ENCODE data around the gene NME1.
"Not testable (repeated sequence)": the region's sequence is repeated elsewhere in the genome, so short reads cannot be mapped to it uniquely, and the experiment has no call there.

NME1 gene

GRCh38 chr17:51153210-51154072 lies at the start of gene NME1:
TSS of gene NME1 (plus strand) at chr17:51153559. CDS start at chr17:51155655, 2,096 bp downstream.
- DNase-seq, result peak; percentile 99
- H3K27ac Mint-ChIP-seq, result no peak within 1 kb of the TSS
- H3K4me1 Mint-ChIP-seq, result peaks cover 29% of the 10 kb centered on the region
- no peaks in the 10 kb centered on the region for H3K27me3 Mint-ChIP-seq
- H3K9me3 Mint-ChIP-seq, result no peaks in the 10 kb centered on the region
- no peak within 1 kb of the TSS for H3K4me3 Mint-ChIP-seq
- peak; percentile 93 for ATAC-seq

- H3K4me1 Mint-ChIP-seq, result peaks cover 11% of the 10 kb centered on the region
- DNase-seq (no peak), ATAC-seq (no peak)
- no peaks in the 10 kb centered on the region for H3K9me3 Mint-ChIP-seq
- H3K27me3 Mint-ChIP-seq, result no peaks in the 10 kb centered on the region
- H3K4me3 Mint-ChIP-seq, result no peak overlapping the region
- peak overlapping the region in 1 of 2 donors; percentile 71 for H3K27ac Mint-ChIP-seq
Measured at GRCh38 chr17:51107778-51108177, 45.6 kb upstream of the NME1 start.

GRCh38 chr17:51112303-51113222 lies 40.8 kb upstream of the NME1 start:
- DNase-seq, ATAC-seq, H3K4me3 Mint-ChIP-seq, H3K27me3 Mint-ChIP-seq, H3K27ac Mint-ChIP-seq, H3K9me3 Mint-ChIP-seq: not testable (repeated sequence)
- H3K4me1 Mint-ChIP-seq, result peaks cover 26% of the 10 kb centered on the region

DNA sequence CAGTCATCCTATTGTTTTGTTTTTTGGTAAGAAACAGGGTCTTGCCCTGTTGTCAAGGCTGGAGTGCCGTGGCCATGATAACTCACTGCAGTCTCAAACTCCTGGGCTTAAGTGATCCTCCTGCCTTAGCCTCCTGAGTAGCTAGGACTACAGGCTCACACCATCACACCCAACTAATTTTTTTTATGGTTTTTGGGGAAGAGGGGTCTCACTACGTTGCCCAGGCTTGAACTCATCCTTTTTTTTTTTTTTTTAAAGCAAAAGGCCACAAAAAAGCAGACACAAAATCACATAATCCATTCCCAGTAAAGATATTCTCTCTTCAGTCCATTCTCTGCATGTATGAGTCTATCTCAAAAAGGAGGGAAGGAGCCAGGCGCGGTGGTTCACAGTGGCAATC lies 38.2 kb upstream of the NME1 start:
- ATAC-seq, result no peak
- Mint-ChIP-seq H3K27ac (no peak overlapping the region), H3K9me3 (no peaks in the 10 kb centered on the region), H3K27me3 (no peaks in the 10 kb centered on the region), H3K4me3 (no peak overlapping the region), H3K4me1 (peaks cover 42% of the 10 kb centered on the region)
- DNase-seq, result no peak

GRCh38 chr17:51118330-51119195 lies 34.8 kb upstream of the NME1 start:
- no peak overlapping the region for H3K27ac Mint-ChIP-seq
- H3K9me3 Mint-ChIP-seq, result no peaks in the 10 kb centered on the region
- ATAC-seq, result no peak
- H3K27me3 Mint-ChIP-seq, result no peaks in the 10 kb centered on the region
- no peak for DNase-seq
- H3K4me1 Mint-ChIP-seq, result peaks cover 60% of the 10 kb centered on the region
- H3K4me3 Mint-ChIP-seq, result peak overlapping the region; percentile 93 to 99

GRCh38 chr17:51119415-51120356 lies 33.7 kb upstream of the NME1 start:
- no peaks in the 10 kb centered on the region for H3K9me3 Mint-ChIP-seq
- no peaks in the 10 kb centered on the region for H3K27me3 Mint-ChIP-seq
- peaks cover 60% of the 10 kb centered on the region for H3K4me1 Mint-ChIP-seq
- peak overlapping the region; percentile 98 for H3K27ac Mint-ChIP-seq
- H3K4me3 Mint-ChIP-seq, result peak overlapping the region; percentile 93 to 99
- DNase-seq (peak; percentile 40 to 52), ATAC-seq (peak; percentile 39)

GRCh38 chr17:51120357-51120738 lies 33.0 kb upstream of the NME1 start:
- peak overlapping the region; percentile 98 for H3K27ac Mint-ChIP-seq
- no peaks in the 10 kb centered on the region for H3K9me3 Mint-ChIP-seq
- DNase-seq, result no peak
- peak overlapping the region; percentile 93 to 99 for H3K4me3 Mint-ChIP-seq
- no peaks in the 10 kb centered on the region for H3K27me3 Mint-ChIP-seq
- ATAC-seq, result peak; percentile 79
- peaks cover 56% of the 10 kb centered on the region for H3K4me1 Mint-ChIP-seq

DNA sequence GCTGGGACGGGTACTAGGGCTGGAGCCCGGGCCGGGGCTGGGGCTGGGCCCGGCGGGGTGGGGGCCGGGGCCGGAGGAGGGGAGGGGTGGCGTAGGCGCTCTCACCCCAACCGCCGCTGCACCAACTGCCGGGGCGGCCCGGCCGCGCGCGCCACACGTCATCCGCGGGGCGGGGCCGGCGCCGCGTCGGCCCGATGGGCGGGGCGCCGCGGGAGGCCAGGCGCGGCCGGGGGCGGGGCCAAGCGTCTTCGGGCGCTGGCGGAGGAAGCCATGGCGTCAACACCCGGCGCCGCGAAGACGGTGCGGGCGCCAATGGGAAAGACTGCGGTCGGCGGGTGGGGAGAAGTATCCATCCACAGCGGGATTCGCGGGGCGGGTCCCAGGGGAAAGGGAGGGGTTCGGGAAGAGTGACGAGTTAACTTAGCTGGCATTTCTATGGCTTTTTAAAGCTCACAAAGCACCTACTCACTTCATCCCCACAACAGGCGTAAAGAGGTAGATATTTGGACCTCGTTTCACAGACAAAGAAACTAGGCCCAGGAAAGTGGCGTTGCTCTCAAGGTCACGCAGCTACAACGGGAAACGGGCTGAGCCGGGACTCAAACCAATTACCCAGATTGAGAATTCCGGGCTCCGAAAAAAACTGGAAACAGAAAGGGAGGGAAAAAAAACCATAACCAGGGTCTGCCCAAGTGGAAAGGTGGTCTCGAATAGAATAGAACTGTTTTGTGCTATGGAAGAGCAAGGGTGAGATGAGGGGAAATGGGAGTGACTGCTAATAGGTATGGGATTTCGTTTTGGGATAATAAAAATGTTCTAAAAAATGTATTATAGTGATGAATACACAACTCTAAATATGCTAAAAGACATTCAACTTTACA lies 32.4 kb upstream of the NME1 start, which contains the start of gene SPAG9:
TSS of gene SPAG9 (minus strand) at position 130 of the 881 bp plus-strand sequence. CDS start 212 bp downstream, outside the sequence.
- Mint-ChIP-seq H3K27me3 (no peaks in the 10 kb centered on the region), H3K4me3 (peak within 1 kb of the TSS; percentile 93 to 99), H3K27ac (peak within 1 kb of the TSS; percentile 98), H3K9me3 (no peaks in the 10 kb centered on the region), H3K4me1 (peaks cover 53% of the 10 kb centered on the region)
- DNase-seq, result peak; percentile 89 to 92
- peak; percentile 86 for ATAC-seq

DNA sequence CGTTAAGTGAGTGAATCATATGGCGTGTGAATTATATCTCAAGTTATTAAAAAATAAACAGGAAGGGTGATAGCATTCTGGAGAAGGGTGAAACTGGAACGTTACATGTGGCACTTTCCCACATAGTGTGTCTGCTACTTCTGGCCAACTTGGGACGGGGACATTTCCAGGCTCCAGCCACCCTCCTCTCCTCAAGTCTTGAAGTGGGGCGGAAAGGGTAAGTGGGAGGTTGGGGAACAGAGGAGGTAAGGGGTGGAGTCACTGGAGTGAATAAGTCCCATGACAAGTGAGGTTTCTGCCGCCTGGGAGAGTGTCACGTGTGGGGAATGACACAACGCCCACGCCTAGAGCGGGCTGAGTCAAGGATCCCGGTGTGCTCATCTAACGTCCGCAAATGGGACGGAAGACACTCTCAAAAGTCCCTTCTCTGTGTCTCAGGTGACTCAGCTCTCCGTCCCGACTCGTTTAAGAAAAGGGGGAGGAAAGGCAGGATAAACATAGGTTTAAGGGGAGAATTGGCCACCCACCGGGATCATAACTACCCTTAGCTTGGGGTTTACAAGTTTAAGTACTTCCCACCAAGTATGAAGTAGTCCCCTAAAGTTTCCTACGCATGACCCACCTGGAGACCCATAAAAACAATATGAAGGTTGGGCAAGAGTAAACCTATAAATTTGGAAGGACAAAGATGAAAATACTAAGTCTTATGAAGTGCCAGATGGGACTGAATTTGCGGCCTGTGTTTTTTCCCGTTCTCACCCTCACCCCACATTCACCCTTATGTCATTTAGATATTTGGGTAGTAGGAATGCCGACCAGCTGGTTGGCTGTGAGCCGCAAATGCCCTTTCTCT lies 31.5 kb upstream of the NME1 start:
- Mint-ChIP-seq H3K4me1 (peaks cover 44% of the 10 kb centered on the region), H3K27ac (peak overlapping the region; percentile 98)

DNA sequence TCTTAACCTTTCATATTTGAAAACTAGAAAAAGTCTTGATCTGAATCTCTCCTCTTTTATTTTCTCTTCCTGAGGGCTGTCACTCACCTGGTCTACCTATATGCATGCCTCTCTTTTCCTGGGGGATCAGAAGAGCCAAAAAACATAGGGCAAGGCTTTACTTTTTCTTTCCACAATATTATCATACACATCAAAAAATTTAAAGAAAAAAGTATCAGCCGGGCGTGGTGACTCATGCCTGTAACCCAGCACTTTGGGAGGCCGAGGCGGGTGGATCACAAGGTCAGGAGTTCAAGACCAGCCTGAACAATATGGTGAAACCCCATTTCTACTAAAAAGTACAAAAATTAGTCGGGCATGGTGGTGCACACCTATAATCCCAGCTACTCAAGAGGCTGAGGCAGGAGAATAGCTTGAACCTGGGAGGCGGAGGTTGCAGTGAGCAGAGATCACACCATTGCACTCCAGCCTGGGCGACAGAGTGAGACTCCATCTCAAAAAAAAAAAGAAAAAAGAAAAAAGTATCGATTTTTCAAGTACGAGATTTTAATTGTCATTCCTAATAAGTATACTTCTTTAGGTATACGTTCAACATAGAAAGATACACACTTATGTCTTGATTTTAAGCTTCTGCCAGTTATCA lies 30.8 kb upstream of the NME1 start:
- H3K27ac Mint-ChIP-seq, result peak overlapping the region in 1 of 2 donors; percentile 59
- not testable (repeated sequence) for H3K27me3 Mint-ChIP-seq, H3K9me3 Mint-ChIP-seq, DNase-seq, ATAC-seq
- peak overlapping the region in 1 of 2 donors; percentile 88 for H3K4me3 Mint-ChIP-seq
- H3K4me1 Mint-ChIP-seq, result peaks cover 37% of the 10 kb centered on the region

More for the DNA sequence above, 31.5 kb upstream of the NME1 start:
- DNase-seq, result peak; percentile 41 to 79
- ATAC-seq, result peak; percentile 41
- Mint-ChIP-seq H3K9me3 (no peaks in the 10 kb centered on the region), H3K27me3 (no peaks in the 10 kb centered on the region), H3K4me3 (peak overlapping the region; percentile 88 to 96)

- Mint-ChIP-seq H3K27me3 (no peaks in the 10 kb centered on the region), H3K9me3 (no peaks in the 10 kb centered on the region), H3K4me1 (peaks cover 23% of the 10 kb centered on the region), H3K27ac (no peak overlapping the region), H3K4me3 (no peak overlapping the region)
- ATAC-seq (no peak), DNase-seq (no peak)
Measured at GRCh38 chr17:51124640-51125503, 28.5 kb upstream of the NME1 start.

Data from stimulated activated naive CD8-positive, alpha-beta T cell treated with anti-CD3 and anti-CD28 coated beads, Interleukin-15, amount 100 ng/mL, for 72 hours (primary cell).